Caco-2 (cell line): ENCODE data around the gene TAOK2. TPM values are rescaled to one million over a fixed set of nuclear protein-coding genes. Genes with fewer than 3 reads are reported as not detected.

ENCODE experiments used
- BruUV-seq: library from RNA; stranded (reverse); fragments of 400-500 nt; replicated peaks from 2 replicates; lab custom pipeline; 2021; lab: Mats Ljungman, UMichigan
- CTCF ChIA-PET: fragments of 300-600 bp; sonication (Branson Sonifier 250); formaldehyde crosslinking; loops from one replicate; lab custom pipeline; 2022; ENCODE audit warnings: antibody characterized with exemption; lab: Charles Lee
- POLR2A ChIA-PET: fragments of 300-600 bp; sonication (Branson Sonifier 250); formaldehyde crosslinking; loops from one replicate; lab custom pipeline; 2022; ENCODE audit warnings: antibody characterized with exemption; lab: Charles Lee
- DNase-seq, 2 experiments: peaks; one replicate each; pipeline versions ENCODE4 v3.0.0 to v3.0.0-alpha.2; 2020 to 2022
- H3K27me3 ChIP-seq: replicated peaks from 2 replicates; pipeline ENCODE4 v1.6.0; 2011; ENCODE audit warnings: low read length; ENCODE audit not compliant: control insufficient read depth, insufficient read depth
- H3K36me3 ChIP-seq: 2 replicates; pipeline ENCODE4 v1.5.1; 2011; ENCODE audit warnings: low read length; ENCODE audit not compliant: control insufficient read depth, insufficient read depth
- H3K4me1 ChIP-seq: fragments of 250-450 bp; sonication (Bioruptor Pico); 2 replicates; pipeline ENCODE4 v1.5.1; 2020; ENCODE audit warnings: mild to moderate bottlenecking
- H3K4me3 ChIP-seq: 2 replicates; pipeline ENCODE4 v1.5.1; 2011; ENCODE audit warnings: low read depth, mild to moderate bottlenecking, control low read depth, low read length
- H3K9me3 ChIP-seq: fragments of 250-450 bp; sonication (Bioruptor Pico); 2 replicates; pipeline ENCODE4 v1.5.1; 2020; ENCODE audit warnings: mild to moderate bottlenecking, moderate library complexity
- H3K27ac Mint-ChIP-seq: one replicate; pipeline ENCODE4 v1.8.0; 2022; ENCODE audit warnings: mixed read lengths; ENCODE audit not compliant: unreplicated experiment
- H3K27me3 Mint-ChIP-seq: one replicate; pipeline ENCODE4 v1.8.0; 2022; ENCODE audit warnings: mixed read lengths; ENCODE audit not compliant: insufficient read depth, unreplicated experiment
- H3K36me3 Mint-ChIP-seq: one replicate; pipeline ENCODE4 v1.8.0; 2022; ENCODE audit warnings: mild to moderate bottlenecking, mixed read lengths; ENCODE audit not compliant: insufficient read depth, unreplicated experiment
- H3K4me1 Mint-ChIP-seq: one replicate; pipeline ENCODE4 v1.8.0; 2022; ENCODE audit warnings: low read depth, mixed read lengths; ENCODE audit not compliant: unreplicated experiment
- H3K4me3 Mint-ChIP-seq: one replicate; pipeline ENCODE4 v1.8.0; 2022; ENCODE audit warnings: mild to moderate bottlenecking, moderate library complexity, mixed read lengths; ENCODE audit not compliant: unreplicated experiment
- H3K9me3 Mint-ChIP-seq: one replicate; pipeline ENCODE4 v1.8.0; 2022; ENCODE audit warnings: mixed read lengths; ENCODE audit not compliant: unreplicated experiment
- CTCF ChIP-seq, 2 experiments: fragments of 200-600 bp in 1 of 2; IDR thresholded peaks; 1 replicate in 1 of 2; 2 replicates in 1 of 2; pipeline versions ENCODE4 v1.5.1 to v1.8.0; 2011 to 2022; ENCODE audit warnings: antibody characterized with exemption in 1 of 2, control low read depth in 1 of 2, inconsistent platforms in 1 of 2, low read depth in 1 of 2, low read length in 1 of 2, mild to moderate bottlenecking in 1 of 2, moderate library complexity in 1 of 2; ENCODE audit not compliant: insufficient read depth in 1 of 2, severe bottlenecking in 1 of 2, unreplicated experiment in 1 of 2
- intact Hi-C: fragments of 100-400 bp; cut with micrococcal nuclease; formaldehyde crosslinking; loops from one replicate; pipeline ENCODE4 v1.10.0; 2022; ENCODE audit not compliant: unreplicated experiment
- total RNA-seq: library from RNA; stranded (reverse); gene quantifications from 2 replicates; pipeline ENCODE4 v1.2.3, GENCODE V29; 2022

TAOK2 gene
- total RNA-seq, 1 experiment from 2014 or later = 47.1 TPM

- peak in 1 of 2 experiments; percentile 38 for TF ChIP-seq CTCF (IDR thresholded peaks at IDR 0.05; ENCODE audit: insufficient read depth in 1 of 2, low read depth in 1 of 2, low read length in 1 of 2, severe bottlenecking in 1 of 2, unreplicated experiment in 1 of 2)
- H3K27me3 ChIP-seq = no peaks in the 10 kb centered on the region
- BruUV-seq = TSS peak; percentile 83
- peaks cover 16% of the 10 kb centered on the region for H3K36me3 Mint-ChIP-seq
- H3K27ac Mint-ChIP-seq = peak overlapping the region; percentile 74
- H3K4me1 Mint-ChIP-seq = peaks cover 18% of the 10 kb centered on the region
- peak; percentile 86 to 94 for DNase-seq
- peak overlapping the region; percentile 45 for H3K4me3 Mint-ChIP-seq
- POLR2A ChIA-PET = interaction anchor here (0.6 to 0.9 kb wide), 3 partner anchors 18 to 88 kb away, joined by 5 to 16 read pairs (median 6); partner anchors contain the start of gene KCTD13
- no peaks in the 10 kb centered on the region for H3K27me3 Mint-ChIP-seq
- intact Hi-C loops = loop anchor here (1.0 kb wide), 1 partner anchor 17 kb away; no protein-coding TSS in a partner anchor
- CTCF ChIA-PET = interaction anchor here (0.6 to 1.5 kb wide), 6 partner anchors 12 to 236 kb away, joined by 3 to 10 read pairs (median 4); partner anchors contain the start of genes KCTD13, TAOK2 and TMEM219
- peaks cover 31% of the 10 kb centered on the region for H3K4me1 ChIP-seq
- H3K9me3 Mint-ChIP-seq = peaks cover 10% of the 10 kb centered on the region
- no peak overlapping the region for H3K4me3 ChIP-seq
- H3K9me3 ChIP-seq = peaks cover 8% of the 10 kb centered on the region
- H3K36me3 ChIP-seq = no peaks in the 10 kb centered on the region
Observed at GRCh38 chr16:29943846-29944799, 29.5 kb upstream of the TAOK2 start.

- no peak for DNase-seq
- Histone ChIP-seq H3K27me3 (no peaks in the 10 kb centered on the region), H3K4me3 (no peak overlapping the region), H3K4me1 (peaks cover 26% of the 10 kb centered on the region), H3K9me3 (peaks cover 4% of the 10 kb centered on the region), H3K36me3 (no peaks in the 10 kb centered on the region)
- H3K9me3 Mint-ChIP-seq = peaks cover 10% of the 10 kb centered on the region
- no peak overlapping the region for H3K4me3 Mint-ChIP-seq
- H3K27ac Mint-ChIP-seq = no peak overlapping the region
- intact Hi-C loops = no loop called here
- peaks cover 8% of the 10 kb centered on the region for H3K4me1 Mint-ChIP-seq
- no TSS peak for BruUV-seq
- TF ChIP-seq CTCF (IDR thresholded peaks at IDR 0.05; ENCODE audit: insufficient read depth in 1 of 2, low read depth in 1 of 2, low read length in 1 of 2, severe bottlenecking in 1 of 2, unreplicated experiment in 1 of 2) = no peak
- CTCF ChIA-PET = no interaction called here
- POLR2A ChIA-PET = interaction anchor here (0.6 kb wide), 1 partner anchor 14 kb away, joined by 3 read pairs; the partner anchor contains the start of gene TMEM219
- H3K36me3 Mint-ChIP-seq = peaks cover 17% of the 10 kb centered on the region
- no peaks in the 10 kb centered on the region for H3K27me3 Mint-ChIP-seq
Observed at GRCh38 chr16:29947897-29948296, 25.8 kb upstream of the TAOK2 start.

GRCh38 chr16:29950806-29951461 lies 22.7 kb upstream of the TAOK2 start:
- POLR2A ChIA-PET = interaction anchor here (1.1 kb wide), 1 partner anchor 11 kb away, joined by 3 read pairs; the partner anchor contains the start of gene TMEM219
- no peaks in the 10 kb centered on the region for H3K36me3 ChIP-seq
- no TSS peak for BruUV-seq

More at GRCh38 chr16:29950806-29951461, 22.7 kb upstream of the TAOK2 start:
- Histone ChIP-seq H3K4me3 (no peak overlapping the region), H3K27me3 (no peaks in the 10 kb centered on the region), H3K9me3 (peaks cover 4% of the 10 kb centered on the region), H3K4me1 (peaks cover 7% of the 10 kb centered on the region; the same call in 1 of the 2 replicates)
- H3K27me3 Mint-ChIP-seq = no peaks in the 10 kb centered on the region
- H3K4me3 Mint-ChIP-seq = no peak overlapping the region
- CTCF ChIA-PET = no interaction called here
- no peak for TF ChIP-seq CTCF (IDR thresholded peaks at IDR 0.05; ENCODE audit: insufficient read depth in 1 of 2, low read depth in 1 of 2, low read length in 1 of 2, severe bottlenecking in 1 of 2, unreplicated experiment in 1 of 2)
- H3K36me3 Mint-ChIP-seq = peaks cover 6% of the 10 kb centered on the region
- no peaks in the 10 kb centered on the region for H3K4me1 Mint-ChIP-seq
- DNase-seq = no peak
- peaks cover 10% of the 10 kb centered on the region for H3K9me3 Mint-ChIP-seq
- H3K27ac Mint-ChIP-seq = no peak overlapping the region
- intact Hi-C loops = no loop called here
